ENCODE results near the gene RRP15.

- no peak for TF ChIP-seq EZH2phosphoT487 (IDR thresholded peaks at IDR 0.05)
- TF ChIP-seq EZH2 (IDR thresholded peaks at IDR 0.05) = no peak
- TF ChIP-seq, protein P1, sequence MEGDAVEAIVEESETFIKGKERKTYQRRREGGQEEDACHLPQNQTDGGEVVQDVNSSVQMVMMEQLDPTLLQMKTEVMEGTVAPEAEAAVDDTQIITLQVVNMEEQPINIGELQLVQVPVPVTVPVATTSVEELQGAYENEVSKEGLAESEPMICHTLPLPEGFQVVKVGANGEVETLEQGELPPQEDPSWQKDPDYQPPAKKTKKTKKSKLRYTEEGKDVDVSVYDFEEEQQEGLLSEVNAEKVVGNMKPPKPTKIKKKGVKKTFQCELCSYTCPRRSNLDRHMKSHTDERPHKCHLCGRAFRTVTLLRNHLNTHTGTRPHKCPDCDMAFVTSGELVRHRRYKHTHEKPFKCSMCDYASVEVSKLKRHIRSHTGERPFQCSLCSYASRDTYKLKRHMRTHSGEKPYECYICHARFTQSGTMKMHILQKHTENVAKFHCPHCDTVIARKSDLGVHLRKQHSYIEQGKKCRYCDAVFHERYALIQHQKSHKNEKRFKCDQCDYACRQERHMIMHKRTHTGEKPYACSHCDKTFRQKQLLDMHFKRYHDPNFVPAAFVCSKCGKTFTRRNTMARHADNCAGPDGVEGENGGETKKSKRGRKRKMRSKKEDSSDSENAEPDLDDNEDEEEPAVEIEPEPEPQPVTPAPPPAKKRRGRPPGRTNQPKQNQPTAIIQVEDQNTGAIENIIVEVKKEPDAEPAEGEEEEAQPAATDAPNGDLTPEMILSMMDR (IDR thresholded peaks at IDR 0.05) = no peak
Measured at GRCh38 chr1:218262259-218262658, 22.8 kb upstream of the RRP15 start.

Measured in neural progenitor cell (in vitro differentiated cells).